DND-41 (cell line): Measurements from ENCODE around the gene UVSSA.

Experiments
- CTCF ChIP-seq: IDR thresholded peaks from 2 replicates; pipeline ENCODE4 v1.5.1; 2012; ENCODE audit warnings: borderline replicate concordance, low read length, moderate library complexity, mild to moderate bottlenecking; ENCODE audit not compliant: poor library complexity, severe bottlenecking; ENCODE audit errors: extremely low read depth
- EZH2 ChIP-seq: IDR thresholded peaks from 3 replicates; pipeline ENCODE4 v1.6.1; 2012; ENCODE audit warnings: borderline replicate concordance, low read depth, mild to moderate bottlenecking, moderate library complexity, low read length, inconsistent platforms; ENCODE audit not compliant: severe bottlenecking

GRCh38 chr4:1340861-1341260 is 6.1 kb upstream of the UVSSA start:
- TF ChIP-seq CTCF (no peak), EZH2 (no peak)
